H1 (cell line): Measurements from ENCODE around the gene ZNF254. TPM values are rescaled to one million over a fixed set of nuclear protein-coding genes. Genes with fewer than 3 reads are reported as not detected.

Experiments
- CTCF ChIA-PET: fragments of 300-600 bp; sonication (Branson Sonifier 250); formaldehyde crosslinking; loops from one replicate; lab custom pipeline; 2021; ENCODE audit not compliant: partially characterized antibody; lab: Charles Lee
- POLR2A ChIA-PET: fragments of 300-600 bp; sonication (Branson Sonifier 250); formaldehyde crosslinking; loops from one replicate; lab custom pipeline; 2021; ENCODE audit warnings: inconsistent platforms; ENCODE audit not compliant: partially characterized antibody; lab: Charles Lee
- DNase-seq, 2 experiments: peaks; one replicate each; pipeline versions ENCODE4 v3.0.0 to v3.0.0-alpha.2; 2010 to 2022; ENCODE audit warnings: low spot score in 2 of 2, low read depth in 1 of 2, mixed read lengths in 1 of 2
- FAIRE-seq: peaks from 2 replicates; lab custom pipeline; 2011; peaks lifted over from hg19 to GRCh38; lab: Jason Lieb, UNC
- H2AFZ ChIP-seq: 2 replicates; pipeline ENCODE4 v1.8.1; 2012; ENCODE audit warnings: low read length, inconsistent platforms
- H2AK5ac ChIP-seq: 2 replicates; pipeline ENCODE4 v1.6.1; 2013; ENCODE audit warnings: low read depth, low read length
- H2BK120ac ChIP-seq: replicated peaks from 2 replicates; pipeline ENCODE3; 2013; ENCODE audit warnings: low read depth, low read length, inconsistent platforms
- H2BK12ac ChIP-seq: 2 replicates; pipeline ENCODE4 v1.6.1; 2013; ENCODE audit warnings: low read depth, low read length
- H2BK15ac ChIP-seq: 2 replicates; pipeline ENCODE4 v1.6.1; 2013; ENCODE audit warnings: low read length
- H2BK20ac ChIP-seq: 2 replicates; pipeline ENCODE4 v1.6.1; 2013; ENCODE audit warnings: low read length
- H2BK5ac ChIP-seq: 2 replicates; pipeline ENCODE4 v1.6.1; 2013; ENCODE audit warnings: low read depth, low read length
- H3K14ac ChIP-seq: 2 replicates; pipeline ENCODE4 v1.6.1; 2013; ENCODE audit warnings: inconsistent platforms; ENCODE audit not compliant: insufficient read length
- H3K18ac ChIP-seq: 2 replicates; pipeline ENCODE4 v1.6.1; 2013; ENCODE audit warnings: low read length; ENCODE audit errors: extremely low read depth
- H3K23ac ChIP-seq: 2 replicates; pipeline ENCODE4 v1.6.1; 2013; ENCODE audit warnings: inconsistent platforms; ENCODE audit not compliant: insufficient read length
- H3K23me2 ChIP-seq: 2 replicates; pipeline ENCODE4 v1.6.1; 2013; ENCODE audit warnings: low read depth, low read length
- H3K27ac ChIP-seq: 2 replicates; pipeline ENCODE4 v1.6.1; 2011; ENCODE audit warnings: low read depth, low read length, inconsistent platforms
- H3K27me3 ChIP-seq, 4 experiments: replicated peaks in 1 of 4; 1 replicate in 1 of 4; 2 replicates in 3 of 4; pipeline versions ENCODE4 v1.6.1 to v1.8.1; 2011 to 2013; ENCODE audit warnings: low read length in 3 of 4, mild to moderate bottlenecking in 3 of 4, inconsistent platforms in 2 of 4, mixed read lengths in 2 of 4, moderate library complexity in 1 of 4; ENCODE audit not compliant: control insufficient read depth in 3 of 4, insufficient read depth in 3 of 4; ENCODE audit errors: extremely low read depth in 1 of 4
- H3K36me3 ChIP-seq, 4 experiments: 2 replicates each; pipeline versions ENCODE4 v1.6.1 to v1.8.1; 2011 to 2013; ENCODE audit warnings: mild to moderate bottlenecking in 4 of 4, low read length in 3 of 4, moderate library complexity in 2 of 4, control low read depth in 1 of 4, inconsistent platforms in 1 of 4; ENCODE audit not compliant: insufficient read depth in 4 of 4, control insufficient read depth in 2 of 4
- H3K4ac ChIP-seq: replicated peaks from 2 replicates; pipeline ENCODE3; 2013; ENCODE audit warnings: low read length, low read depth, mixed read lengths, inconsistent platforms; ENCODE audit not compliant: insufficient read length
- H3K4me1 ChIP-seq, 4 experiments: replicated peaks in 1 of 4; 1 replicate in 1 of 4; 2 replicates in 3 of 4; pipeline versions ENCODE4 v1.6.1 to v1.8.1; 2011 to 2013; ENCODE audit warnings: low read length in 3 of 4, inconsistent platforms in 2 of 4, mixed read lengths in 1 of 4; ENCODE audit not compliant: insufficient read depth in 4 of 4, control insufficient read depth in 3 of 4
- H3K4me2 ChIP-seq, 2 experiments: 2 replicates each; pipeline versions ENCODE4 v1.6.1 to v1.8.1; 2011 to 2013; ENCODE audit warnings: low read depth in 2 of 2, low read length in 2 of 2, control low read depth in 1 of 2, inconsistent platforms in 1 of 2, mild to moderate bottlenecking in 1 of 2; ENCODE audit not compliant: insufficient read depth in 1 of 2
- H3K4me3 ChIP-seq, 4 experiments: fragments of 200-600, 300-600 bp in 1 of 4; sonication (generic), shearing (Covaris generic), sonication (Bioruptor Twin) in 1 of 4; 2 replicates each; pipeline versions ENCODE4 v1.5.1 to v1.8.1; 2011 to 2016; ENCODE audit warnings: low read length in 4 of 4, low read depth in 3 of 4, control low read depth in 2 of 4, inconsistent platforms in 2 of 4, mild to moderate bottlenecking in 2 of 4, mixed read lengths in 1 of 4, moderate library complexity in 1 of 4; ENCODE audit not compliant: insufficient read depth in 2 of 4; ENCODE audit errors: extremely low read depth in 1 of 4
- H3K56ac ChIP-seq: replicated peaks from 2 replicates; pipeline ENCODE3; 2013; ENCODE audit warnings: low read depth, mild to moderate bottlenecking, mixed read lengths, low read length, inconsistent platforms; ENCODE audit not compliant: insufficient read length
- H3K79me1 ChIP-seq: 2 replicates; pipeline ENCODE4 v1.6.1; 2013; ENCODE audit warnings: low read depth, low read length, control low read depth
- H3K79me2 ChIP-seq, 2 experiments: 2 replicates each; pipeline versions ENCODE4 v1.6.1 to v1.8.1; 2012 to 2013; ENCODE audit warnings: low read length in 2 of 2, mild to moderate bottlenecking in 2 of 2, inconsistent platforms in 1 of 2; ENCODE audit not compliant: insufficient read depth in 2 of 2, control insufficient read depth in 1 of 2
- H3K9ac ChIP-seq, 4 experiments: replicated peaks in 1 of 4; 1 replicate in 1 of 4; 2 replicates in 3 of 4; pipeline versions ENCODE4 v1.6.1 to v1.8.1; 2011 to 2013; ENCODE audit warnings: low read depth in 3 of 4, low read length in 3 of 4, control low read depth in 2 of 4, mild to moderate bottlenecking in 2 of 4, moderate library complexity in 2 of 4, inconsistent platforms in 1 of 4; ENCODE audit errors: extremely low read depth in 1 of 4
- H3K9me3 ChIP-seq, 2 experiments: 2 replicates each; pipeline versions ENCODE4 v1.6.1 to v1.8.1; 2012 to 2013; ENCODE audit warnings: mild to moderate bottlenecking in 2 of 2, moderate library complexity in 2 of 2, control low read depth in 1 of 2, inconsistent platforms in 1 of 2, low read depth in 1 of 2, low read length in 1 of 2, mixed read lengths in 1 of 2; ENCODE audit not compliant: insufficient read depth in 2 of 2
- H4K20me1 ChIP-seq, 2 experiments: replicated peaks in 1 of 2; 2 replicates each; pipeline versions ENCODE3 to v1.8.1; 2011 to 2013; ENCODE audit warnings: inconsistent platforms in 2 of 2, low read length in 2 of 2, mild to moderate bottlenecking in 1 of 2; ENCODE audit not compliant: insufficient read depth in 2 of 2, control insufficient read depth in 1 of 2
- H4K5ac ChIP-seq: 2 replicates; pipeline ENCODE4 v1.6.1; 2013; ENCODE audit warnings: low read length, low read depth, mixed read lengths, inconsistent platforms; ENCODE audit not compliant: insufficient read length
- H4K8ac ChIP-seq: 2 replicates; pipeline ENCODE4 v1.8.0; 2013; ENCODE audit warnings: mild to moderate bottlenecking, moderate library complexity, low read length, inconsistent platforms; ENCODE audit not compliant: insufficient read depth; ENCODE audit errors: extremely low read depth
- H4K91ac ChIP-seq: replicated peaks from 2 replicates; pipeline ENCODE3; 2013; ENCODE audit warnings: low read length, mixed read lengths, inconsistent platforms; ENCODE audit not compliant: insufficient read length
- ASH2L ChIP-seq: fragments of 200-600, 300-600 bp; sonication (generic); IDR thresholded peaks from one replicate; pipeline ENCODE4 v1.7.1; 2017; ENCODE audit warnings: low read length
- CBX5 ChIP-seq: fragments of 300-800, 300-1000 bp; sonication (generic); IDR thresholded peaks from 2 replicates; pipeline ENCODE4 v1.7.1; 2016; ENCODE audit warnings: antibody characterized with exemption, low read length, low read depth
- CREB1 ChIP-seq: IDR thresholded peaks from 2 replicates; pipeline ENCODE4 v1.6.1; 2012; ENCODE audit warnings: inconsistent platforms
- EP300 ChIP-seq, 2 experiments: IDR thresholded peaks; 1 replicate in 1 of 2; 2 replicates in 1 of 2; pipeline ENCODE4 v1.6.1; 2011 to 2012; ENCODE audit warnings: low read depth in 2 of 2, low read length in 2 of 2, mild to moderate bottlenecking in 2 of 2, borderline replicate concordance in 1 of 2, inconsistent platforms in 1 of 2, moderate library complexity in 1 of 2
- EZH2 ChIP-seq: fragments of 200-600 bp; sonication (generic); IDR thresholded peaks from 2 replicates; pipeline ENCODE4 v1.7.1; 2012; ENCODE audit warnings: low read depth, mild to moderate bottlenecking, moderate library complexity, low read length, inconsistent platforms; ENCODE audit not compliant: severe bottlenecking
- NRF1 ChIP-seq: IDR thresholded peaks from 2 replicates; pipeline ENCODE4 v1.6.1; 2011; ENCODE audit warnings: mild to moderate bottlenecking, low read depth, low read length, improper control_type of control experiment
- POLR2A ChIP-seq, 2 experiments: IDR thresholded peaks; 1 replicate in 1 of 2; 2 replicates in 1 of 2; pipeline ENCODE4 v1.6.1; 2011; ENCODE audit warnings: low read depth in 2 of 2, low read length in 2 of 2, mild to moderate bottlenecking in 2 of 2; ENCODE audit errors: control extremely low read depth in 1 of 2
- RBBP5 ChIP-seq: IDR thresholded peaks from 2 replicates; pipeline ENCODE4 v1.7.1; 2012; ENCODE audit warnings: low read depth, mild to moderate bottlenecking, inconsistent platforms, low read length, moderate library complexity, borderline replicate concordance
- SIRT6 ChIP-seq: IDR thresholded peaks from one replicate; pipeline ENCODE4 v1.7.1; 2012; ENCODE audit warnings: low read length, inconsistent platforms
- SUZ12 ChIP-seq: fragments of 200-600 bp; sonication (generic); IDR thresholded peaks from 2 replicates; pipeline ENCODE4 v1.6.1; 2012; ENCODE audit warnings: mild to moderate bottlenecking, inconsistent platforms, low read length, moderate library complexity, mixed read lengths
- TAF1 ChIP-seq: IDR thresholded peaks from 2 replicates; pipeline ENCODE4 v1.6.1; 2011; ENCODE audit warnings: mild to moderate bottlenecking, low read depth, low read length
- TAF7 ChIP-seq: optimal IDR thresholded peaks from 2 replicates; pipeline ENCODE3; 2011; ENCODE audit warnings: low read depth, mild to moderate bottlenecking, inconsistent platforms, low read length, moderate library complexity, borderline replicate concordance
- TBP ChIP-seq: IDR thresholded peaks from 2 replicates; pipeline ENCODE4 v1.6.1; 2011; ENCODE audit warnings: low read depth, low read length, improper control_type of control experiment
- TCF12 ChIP-seq: IDR thresholded peaks from 2 replicates; pipeline ENCODE4 v1.6.1; 2011; ENCODE audit warnings: low read depth, mild to moderate bottlenecking, low read length
- WGBS, 2 experiments: shearing (Covaris generic) in 1 of 2; methylation state at CpG; one replicate each; pipeline versions ENCODE4 v1.1.6 to v1.1.7; 2013 to 2015; ENCODE audit warnings: low lambda C conversion rate in 2 of 2, mixed read lengths in 2 of 2, inconsistent platforms in 1 of 2, low coverage in 1 of 2, missing lambda C conversion rate in 1 of 2; ENCODE audit not compliant: insufficient replicate concordance in 2 of 2, insufficient coverage in 1 of 2, insufficient read length in 1 of 2; ENCODE audit errors: extremely low coverage in 1 of 2, missing lambda C conversion rate in 1 of 2; 5-methylcytosine and 5-hydroxymethylcytosine counted together
- polyA plus RNA-seq, 7 experiments: library from polyadenylated mRNA; depleted of rRNA in 3 of 7; stranded (reverse) in 5 of 7; unstranded in 2 of 7; fragments of >200 nt in 5 of 7; fragments of 200-250 nt in 2 of 7; gene quantifications; 1 replicate in 5 of 7; 2 replicates in 1 of 7; 4 replicates in 1 of 7; pipeline versions ENCODE4 v1.2.1 to v1.2.3, GENCODE V29; 2011 to 2013; ENCODE audit warnings: missing spikeins in 2 of 7, mixed read lengths in 2 of 7
- total RNA-seq: library from RNA; stranded (reverse); fragmentation: NEBNext Ultra II Directional; extraction: Animal tissue kit (Norgen Biotek cat#: 25700); gene quantifications from 2 replicates; pipeline ENCODE4 v1.2.1, GENCODE V29; 2021

ZNF254 gene
- total and polyA plus RNA-seq, 2 of the 8 experiments (the other 6 are each of a cell fraction or from before 2014, with no cell fraction given): 4.4 to 22.0 TPM

GRCh38 chr19:24101459-24102115, 14.6 kb downstream of the ZNF254 start:
- Histone ChIP-seq H3K36me3 (peaks cover 0 to 5% (median 2%) of the 10 kb centered on the region in 4 experiments; a peak in 3 of 8 replicates), H3K18ac (no peak overlapping the region), H2AFZ (no peak overlapping the region), H2BK12ac (no peak overlapping the region), H3K27ac (no peak overlapping the region), H3K4ac (no peak overlapping the region), H3K79me1 (no peaks in the 10 kb centered on the region), H2AK5ac (no peak overlapping the region), H4K20me1 (peaks cover 2 to 3% of the 10 kb centered on the region in 2 experiments), H2BK120ac (no peak overlapping the region), H3K27me3 (no peaks in the 10 kb centered on the region), H2BK15ac (no peak overlapping the region), H3K14ac (no peak overlapping the region), H3K79me2 (peaks cover 0 to 22% of the 10 kb centered on the region in 2 experiments; a peak in 2 of 4 replicates), H3K9ac (no peak overlapping the region), H3K23ac (no peak overlapping the region), H3K23me2 (no peaks in the 10 kb centered on the region), H2BK20ac (no peak overlapping the region), H2BK5ac (no peak overlapping the region), H3K9me3 (no peaks in the 10 kb centered on the region), H4K5ac (no peak overlapping the region), H4K91ac (no peak overlapping the region), H3K4me3 (no peak overlapping the region), H3K4me1 (no peaks in the 10 kb centered on the region; a peak in 1 of 7 replicates), H3K56ac (no peak overlapping the region), H4K8ac (no peak overlapping the region), H3K4me2 (no peak overlapping the region)
- ChIA-PET POLR2A (interaction anchor here (1.6 kb wide), 1 partner anchor 68 kb away, joined by 3 read pairs; no protein-coding TSS in a partner anchor), CTCF (interaction anchor here (1.2 kb wide), 1 partner anchor 14 kb away, joined by 4 read pairs; the partner anchor contains the start of gene ZNF254)
- no peak for FAIRE-seq
- no peak for DNase-seq
- WGBS, 2 experiments: 92% methylated on average over 2 of the region's 2 CpGs; no CpG with 5 or more reads in 1 of the 2 experiments
- TF ChIP-seq NRF1 (no peak), EZH2 (no peak), TAF7 (no peak), TCF12 (no peak), TAF1 (no peak), CBX5 (no peak), SIRT6 (no peak), SUZ12 (no peak), CREB1 (no peak), RBBP5 (no peak), POLR2A (IDR thresholded peaks at IDR 0.05; ENCODE audit: control extremely low read depth in 1 of 2, low read depth in 2 of 2, low read length in 2 of 2) (no peak), ASH2L (no peak), EP300 (IDR thresholded peaks at IDR 0.05; ENCODE audit: borderline replicate concordance in 1 of 2, low read depth in 2 of 2, low read length in 2 of 2) (no peak), TBP (no peak)
